Hematopoietic multipotent progenitor cell treated with erythropoietin and hydrocortisone succinate and interleukin-3 and kit ligand, for 15 days (in vitro differentiated cells): ENCODE results near the gene GALNT14.

ENCODE experiments used
- DNase-seq: peaks from one replicate; pipeline ENCODE4 v3.0.0-alpha.2; 2015; ENCODE audit warnings: low spot score

Gene GALNT14

GRCh38 chr2:31136000-31136399, 2.2 kb downstream of the GALNT14 start:
- no peak for DNase-seq

- DNase-seq: no peak
Measured at GRCh38 chr2:31134480-31134879, 3.8 kb downstream of the GALNT14 start.

GRCh38 chr2:31132786-31133185, 5.5 kb downstream of the GALNT14 start:
- DNase-seq: no peak

GRCh38 chr2:31131871-31132270, 6.4 kb downstream of the GALNT14 start:
- DNase-seq: no peak

GRCh38 chr2:31129375-31130171, 8.7 kb downstream of the GALNT14 start:
- no peak for DNase-seq

GRCh38 chr2:31127931-31128330, 10.3 kb downstream of the GALNT14 start:
- DNase-seq: no peak

- no peak for DNase-seq
Measured at GRCh38 chr2:31125918-31126695, 12.1 kb downstream of the GALNT14 start.

GRCh38 chr2:31124904-31125303, 13.3 kb downstream of the GALNT14 start:
- DNase-seq: no peak

- DNase-seq: no peak
Measured at GRCh38 chr2:31122133-31122532, 16.1 kb downstream of the GALNT14 start.

- no peak for DNase-seq
Measured at GRCh38 chr2:31113765-31114164, 24.5 kb downstream of the GALNT14 start.

GRCh38 chr2:31112544-31112943, 25.7 kb downstream of the GALNT14 start:
- DNase-seq: no peak

- no peak for DNase-seq
Measured at GRCh38 chr2:31110998-31111397, 27.2 kb downstream of the GALNT14 start.

GRCh38 chr2:31110431-31110830, 27.8 kb downstream of the GALNT14 start:
- DNase-seq: no peak

GRCh38 chr2:31109633-31110192, 28.5 kb downstream of the GALNT14 start:
- no peak for DNase-seq

GRCh38 chr2:31108561-31109286, 29.5 kb downstream of the GALNT14 start:
- no peak for DNase-seq

- no peak for DNase-seq
Measured at GRCh38 chr2:31107591-31108300, 30.5 kb downstream of the GALNT14 start.

- DNase-seq: no peak
Measured at GRCh38 chr2:31101701-31102100, 36.5 kb downstream of the GALNT14 start.

GRCh38 chr2:31097962-31098613, 40.2 kb downstream of the GALNT14 start:
- no peak for DNase-seq

GRCh38 chr2:31090188-31090587, 48.1 kb downstream of the GALNT14 start:
- no peak for DNase-seq

- DNase-seq: no peak
Measured at GRCh38 chr2:31089645-31090044, 48.6 kb downstream of the GALNT14 start.

GRCh38 chr2:31088504-31089195, 49.6 kb downstream of the GALNT14 start:
- DNase-seq: no peak
